Esophagus muscularis mucosa (tissue), 4 donors: Measurements from ENCODE around the gene TBCD. TPM values are rescaled to one million over a fixed set of nuclear protein-coding genes. Genes with fewer than 3 reads are reported as not detected.

ENCODE experiments used
- DNase-seq: peaks from one replicate; pipeline ENCODE4 v3.0.0-alpha.2; 2017; ENCODE audit errors: extremely low spot score
- H3K27ac ChIP-seq, 4 donors: fragments of 200-600 bp; sonication (generic); replicated peaks in 1 of 4; 1 replicate in 3 of 4; 2 replicates in 1 of 4; pipeline ENCODE4 v1.5.1; 2016 to 2019; ENCODE audit warnings: mild to moderate bottlenecking in 1 of 4
- H3K27me3 ChIP-seq, 4 donors: fragments of 200-600 bp; sonication (generic); one replicate each; pipeline versions ENCODE4 v1.5.1 to v1.6.0; 2016 to 2019
- H3K36me3 ChIP-seq, 4 donors: fragments of 200-600 bp; sonication (generic); one replicate each; pipeline ENCODE4 v1.5.1; 2016 to 2019
- H3K4me1 ChIP-seq, 4 donors: fragments of 200-600 bp; sonication (generic); one replicate each; pipeline ENCODE4 v1.5.1; 2016 to 2019
- H3K4me3 ChIP-seq, 4 donors: fragments of 200-600 bp; sonication (generic); 1 replicate in 2 of 4; 2 replicates in 2 of 4; pipeline ENCODE4 v1.5.1; 2016 to 2019; ENCODE audit warnings: mild to moderate bottlenecking in 4 of 4, moderate library complexity in 1 of 4
- H3K9me3 ChIP-seq, 4 donors: fragments of 200-600 bp; sonication (generic); 1 replicate in 3 of 4; 2 replicates in 1 of 4; pipeline ENCODE4 v1.5.1; 2016 to 2019
- EP300 ChIP-seq: sonication (generic); formaldehyde crosslinking; IDR thresholded peaks from one replicate; pipeline ENCODE4 v1.6.1; 2017; ENCODE audit warnings: antibody characterized with exemption
- POLR2A ChIP-seq: fragments of 450-650 bp; IDR thresholded peaks from one replicate; pipeline ENCODE4 v1.6.1; 2017; ENCODE audit warnings: antibody characterized with exemption, moderate library complexity, mild to moderate bottlenecking, low read depth
- POLR2AphosphoS5 ChIP-seq, 2 donors: sonication (generic); formaldehyde crosslinking; IDR thresholded peaks; one replicate each; pipeline ENCODE4 v1.6.1; 2017; ENCODE audit warnings: antibody characterized with exemption in 2 of 2
- WGBS: methylation state at CpG from one replicate; pipeline ENCODE4 v1.1.5; 2018; 5-methylcytosine and 5-hydroxymethylcytosine counted together
- intact Hi-C: fragments of 100-400 bp; cut with DNase I; formaldehyde crosslinking; loops from one replicate; pipeline ENCODE4 v1.15.1; 2023
- total RNA-seq, 4 donors: library from RNA; depleted of rRNA; stranded (reverse); fragments of >200 nt; gene quantifications; one replicate each; pipeline versions ENCODE4 v1.1.0 to v1.2.1, GENCODE V29; 2016
- TF ChIP-seq, protein P1 (sequence below), 3 experiments: fragments of 200-600 bp in 2 of 3; fragments of 450-650 bp in 1 of 3; sonication (generic) in 2 of 3; IDR thresholded peaks; one replicate each; pipeline ENCODE4 v1.5.1; 2017 to 2019; ENCODE audit warnings: antibody characterized with exemption in 3 of 3, mild to moderate bottlenecking in 2 of 3, moderate library complexity in 1 of 3

The TBCD gene
- total RNA-seq, 4 donors from 2014 or later: 38.1 to 56.7 (median 53.6) TPM

DNA sequence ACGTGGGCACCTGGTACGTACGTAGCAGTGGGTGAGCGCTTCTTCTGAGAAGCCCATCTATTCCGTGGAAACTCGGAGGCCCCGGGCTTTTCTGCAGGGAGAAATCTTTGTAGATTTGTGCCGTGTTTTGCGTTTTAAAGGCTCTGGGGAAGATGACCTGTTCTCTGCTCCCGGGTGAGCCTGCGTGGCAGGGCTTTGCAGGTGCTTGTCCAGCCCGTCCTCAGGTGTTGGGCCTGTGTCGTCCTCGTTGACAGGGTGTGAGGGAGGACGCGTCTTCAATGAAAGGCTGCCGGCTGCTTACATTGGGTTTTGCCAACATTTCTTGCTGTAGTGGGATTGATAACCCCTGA is 175.4 kb downstream of the TBCD start:
- peaks cover 52 to 99% (median 94%) of the 10 kb centered on the region in 4 donors for H3K36me3 ChIP-seq

DNA sequence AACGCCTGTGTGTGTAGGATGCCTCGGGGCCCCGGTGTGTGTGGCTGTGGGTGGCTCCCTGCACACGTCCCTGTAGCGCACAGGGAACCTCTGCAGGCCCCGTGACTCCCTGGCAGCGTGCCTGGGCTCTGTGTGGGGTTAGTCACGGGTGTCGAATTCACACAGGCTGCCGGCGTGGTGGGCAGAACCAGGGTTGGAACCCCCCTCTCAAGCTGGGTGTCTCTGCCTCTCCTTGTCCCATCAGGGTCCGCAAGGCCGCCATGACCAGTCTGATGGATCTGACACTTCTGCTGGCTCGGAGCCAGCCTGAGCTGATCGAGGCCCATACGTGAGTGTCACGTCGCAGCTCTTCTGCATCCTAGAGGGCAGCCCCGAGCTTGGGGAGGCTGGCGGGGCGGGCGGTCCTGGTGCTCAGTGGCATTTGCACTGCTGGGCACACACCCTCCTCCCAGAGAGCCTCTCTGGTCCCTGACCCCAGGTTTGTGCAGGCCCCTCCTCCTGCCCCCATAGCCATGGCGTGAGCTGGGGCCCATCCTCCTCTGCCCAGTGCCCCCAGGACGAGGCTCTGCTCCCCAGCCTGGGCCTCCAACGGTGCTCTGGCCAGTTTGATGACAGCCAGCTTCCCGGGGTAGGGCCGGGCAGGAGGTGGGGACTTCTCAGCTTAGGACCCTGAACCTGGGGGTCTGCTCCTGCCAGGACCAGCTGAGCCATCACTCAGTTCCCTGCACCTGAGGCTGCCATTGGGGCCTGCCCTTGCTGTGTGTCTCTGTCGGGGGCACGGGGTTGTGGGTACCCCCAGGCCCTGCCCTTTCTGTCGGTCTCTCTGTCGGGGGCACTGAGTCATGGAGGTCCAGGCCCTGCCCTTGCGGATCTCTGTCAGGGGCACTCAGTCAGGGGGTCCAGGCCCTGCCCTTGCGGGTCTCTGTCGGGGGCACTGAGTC is 176.1 kb downstream of the TBCD start:
- intact Hi-C loops: no loop called here
- H3K27ac ChIP-seq: no peak overlapping the region
- no peaks in the 10 kb centered on the region for H3K27me3 ChIP-seq
- peaks cover 0 to 14% (median 10%) of the 10 kb centered on the region in 4 donors for H3K4me1 ChIP-seq
- no peaks in the 10 kb centered on the region for H3K9me3 ChIP-seq
- no peak for DNase-seq
- H3K4me3 ChIP-seq: no peak overlapping the region
- WGBS: 87% methylated on average over 28 of the region's 34 CpGs
- TF ChIP-seq POLR2A (no peak), EP300 (no peak)
- TF ChIP-seq, protein P1, sequence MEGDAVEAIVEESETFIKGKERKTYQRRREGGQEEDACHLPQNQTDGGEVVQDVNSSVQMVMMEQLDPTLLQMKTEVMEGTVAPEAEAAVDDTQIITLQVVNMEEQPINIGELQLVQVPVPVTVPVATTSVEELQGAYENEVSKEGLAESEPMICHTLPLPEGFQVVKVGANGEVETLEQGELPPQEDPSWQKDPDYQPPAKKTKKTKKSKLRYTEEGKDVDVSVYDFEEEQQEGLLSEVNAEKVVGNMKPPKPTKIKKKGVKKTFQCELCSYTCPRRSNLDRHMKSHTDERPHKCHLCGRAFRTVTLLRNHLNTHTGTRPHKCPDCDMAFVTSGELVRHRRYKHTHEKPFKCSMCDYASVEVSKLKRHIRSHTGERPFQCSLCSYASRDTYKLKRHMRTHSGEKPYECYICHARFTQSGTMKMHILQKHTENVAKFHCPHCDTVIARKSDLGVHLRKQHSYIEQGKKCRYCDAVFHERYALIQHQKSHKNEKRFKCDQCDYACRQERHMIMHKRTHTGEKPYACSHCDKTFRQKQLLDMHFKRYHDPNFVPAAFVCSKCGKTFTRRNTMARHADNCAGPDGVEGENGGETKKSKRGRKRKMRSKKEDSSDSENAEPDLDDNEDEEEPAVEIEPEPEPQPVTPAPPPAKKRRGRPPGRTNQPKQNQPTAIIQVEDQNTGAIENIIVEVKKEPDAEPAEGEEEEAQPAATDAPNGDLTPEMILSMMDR (IDR thresholded peaks at IDR 0.05): no peak
- peaks cover 56 to 99% (median 94%) of the 10 kb centered on the region in 4 donors for H3K36me3 ChIP-seq

More for the DNA sequence above, 175.4 kb downstream of the TBCD start:
- Histone ChIP-seq H3K4me1 (peaks cover 0 to 13% (median 10%) of the 10 kb centered on the region in 4 donors), H3K27ac (no peak overlapping the region), H3K4me3 (no peak overlapping the region), H3K9me3 (no peaks in the 10 kb centered on the region), H3K27me3 (no peaks in the 10 kb centered on the region)
- TF ChIP-seq, protein P1 (IDR thresholded peaks at IDR 0.05): no peak
- TF ChIP-seq EP300 (no peak), POLR2A (no peak), POLR2AphosphoS5 (IDR thresholded peaks at IDR 0.05) (no peak)
- intact Hi-C loops: no loop called here
- no peak for DNase-seq
- 97% methylated on average over 17 of the region's 17 CpGs for WGBS

DNA sequence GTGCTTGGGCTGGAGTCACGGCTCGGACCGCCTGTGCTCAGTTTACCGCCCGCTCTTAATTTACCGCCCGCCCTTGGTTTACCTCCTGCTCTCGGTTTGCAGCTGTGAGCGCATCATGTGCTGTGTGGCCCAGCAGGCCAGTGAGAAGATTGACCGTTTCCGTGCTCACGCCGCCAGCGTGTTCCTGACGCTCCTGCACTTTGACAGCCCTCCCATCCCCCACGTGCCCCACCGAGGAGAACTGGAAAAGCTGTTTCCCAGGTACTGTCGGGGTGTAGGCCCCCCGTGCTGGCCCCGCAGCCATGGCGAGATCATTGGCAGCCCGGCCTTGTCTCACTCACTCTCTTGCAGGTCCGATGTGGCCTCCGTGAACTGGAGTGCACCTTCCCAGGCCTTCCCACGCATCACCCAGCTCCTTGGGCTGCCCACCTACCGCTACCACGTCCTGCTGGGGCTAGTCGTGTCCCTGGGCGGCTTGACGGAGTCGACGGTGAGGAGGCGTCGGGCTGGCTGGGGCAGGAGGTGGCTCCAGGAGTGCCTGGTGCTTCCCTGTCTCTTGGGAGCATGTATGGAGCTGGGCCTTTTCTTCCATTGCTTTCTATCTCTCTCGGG is 177.3 kb downstream of the TBCD start:
- 95% methylated on average over 35 of the region's 35 CpGs for WGBS
- no peak overlapping the region for H3K27ac ChIP-seq
- intact Hi-C loops: no loop called here
- H3K4me3 ChIP-seq: no peak overlapping the region
- H3K36me3 ChIP-seq: peaks cover 57 to 100% (median 94%) of the 10 kb centered on the region in 4 donors
- TF ChIP-seq EP300 (no peak), POLR2AphosphoS5 (IDR thresholded peaks at IDR 0.05) (no peak), POLR2A (no peak)
- TF ChIP-seq, protein P1 (IDR thresholded peaks at IDR 0.05): no peak
- no peaks in the 10 kb centered on the region for H3K9me3 ChIP-seq
- no peaks in the 10 kb centered on the region for H3K27me3 ChIP-seq
- H3K4me1 ChIP-seq: peaks cover 0 to 14% (median 10%) of the 10 kb centered on the region in 4 donors
- DNase-seq: no peak

DNA sequence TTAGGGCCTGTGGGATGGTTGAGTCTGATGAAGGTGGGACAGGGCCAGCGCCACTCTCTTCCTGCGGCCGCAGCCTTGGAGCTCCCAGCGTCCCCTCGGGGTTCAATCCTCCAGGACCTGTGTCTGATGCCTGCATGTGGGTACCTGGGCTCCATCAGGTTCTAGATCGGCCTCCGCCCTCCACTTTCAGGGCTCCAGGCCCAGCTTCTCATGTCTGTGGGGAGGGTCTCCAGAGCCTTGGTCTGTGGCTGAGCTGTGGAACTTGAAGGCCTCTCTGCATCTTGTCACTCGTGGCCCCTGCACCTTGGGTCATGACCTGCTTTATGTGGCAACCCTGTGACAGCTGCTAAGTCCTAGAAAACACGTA is 177.8 kb downstream of the TBCD start:
- Histone ChIP-seq H3K36me3 (peaks cover 57 to 100% (median 94%) of the 10 kb centered on the region in 4 donors), H3K4me1 (peaks cover 0 to 14% (median 10%) of the 10 kb centered on the region in 4 donors), H3K27me3 (no peaks in the 10 kb centered on the region), H3K4me3 (no peak overlapping the region), H3K27ac (no peak overlapping the region), H3K9me3 (no peaks in the 10 kb centered on the region)
- TF ChIP-seq EP300: no peak
- TF ChIP-seq POLR2A: no peak
- TF ChIP-seq, protein P1 (IDR thresholded peaks at IDR 0.05): no peak
- TF ChIP-seq POLR2AphosphoS5 (IDR thresholded peaks at IDR 0.05): no peak
- 97% methylated on average over 8 of the region's 9 CpGs for WGBS
- no peak for DNase-seq
- intact Hi-C loops: no loop called here
